ENCODE measurements around the gene MAPKAP1. TPM values are rescaled to one million over a fixed set of nuclear protein-coding genes. Genes with fewer than 3 reads are reported as not detected.

The MAPKAP1 gene
- total and polyA plus RNA-seq, 8 donors: 49.5 to 89.5 (median 56.2) TPM

- H3K27me3 ChIP-seq: no peaks in the 10 kb centered on the region
- H3K27ac ChIP-seq: no peak overlapping the region
- no peaks in the 10 kb centered on the region for H3K4me1 ChIP-seq
- intact Hi-C loops (cut with DNase I): no loop called here
- no peaks in the 10 kb centered on the region for H3K9me3 ChIP-seq
- ATAC-seq (no peak), DNase-seq (no peak)
- no peak overlapping the region for H3K4me3 ChIP-seq
- TF ChIP-seq, protein P1, sequence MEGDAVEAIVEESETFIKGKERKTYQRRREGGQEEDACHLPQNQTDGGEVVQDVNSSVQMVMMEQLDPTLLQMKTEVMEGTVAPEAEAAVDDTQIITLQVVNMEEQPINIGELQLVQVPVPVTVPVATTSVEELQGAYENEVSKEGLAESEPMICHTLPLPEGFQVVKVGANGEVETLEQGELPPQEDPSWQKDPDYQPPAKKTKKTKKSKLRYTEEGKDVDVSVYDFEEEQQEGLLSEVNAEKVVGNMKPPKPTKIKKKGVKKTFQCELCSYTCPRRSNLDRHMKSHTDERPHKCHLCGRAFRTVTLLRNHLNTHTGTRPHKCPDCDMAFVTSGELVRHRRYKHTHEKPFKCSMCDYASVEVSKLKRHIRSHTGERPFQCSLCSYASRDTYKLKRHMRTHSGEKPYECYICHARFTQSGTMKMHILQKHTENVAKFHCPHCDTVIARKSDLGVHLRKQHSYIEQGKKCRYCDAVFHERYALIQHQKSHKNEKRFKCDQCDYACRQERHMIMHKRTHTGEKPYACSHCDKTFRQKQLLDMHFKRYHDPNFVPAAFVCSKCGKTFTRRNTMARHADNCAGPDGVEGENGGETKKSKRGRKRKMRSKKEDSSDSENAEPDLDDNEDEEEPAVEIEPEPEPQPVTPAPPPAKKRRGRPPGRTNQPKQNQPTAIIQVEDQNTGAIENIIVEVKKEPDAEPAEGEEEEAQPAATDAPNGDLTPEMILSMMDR (IDR thresholded peaks at IDR 0.05): no peak
- peaks cover 0 to 20% of the 10 kb centered on the region in 2 donors for H3K36me3 ChIP-seq
Observed at GRCh38 chr9:125507226-125507625, 199.8 kb downstream of the MAPKAP1 start.

DNA sequence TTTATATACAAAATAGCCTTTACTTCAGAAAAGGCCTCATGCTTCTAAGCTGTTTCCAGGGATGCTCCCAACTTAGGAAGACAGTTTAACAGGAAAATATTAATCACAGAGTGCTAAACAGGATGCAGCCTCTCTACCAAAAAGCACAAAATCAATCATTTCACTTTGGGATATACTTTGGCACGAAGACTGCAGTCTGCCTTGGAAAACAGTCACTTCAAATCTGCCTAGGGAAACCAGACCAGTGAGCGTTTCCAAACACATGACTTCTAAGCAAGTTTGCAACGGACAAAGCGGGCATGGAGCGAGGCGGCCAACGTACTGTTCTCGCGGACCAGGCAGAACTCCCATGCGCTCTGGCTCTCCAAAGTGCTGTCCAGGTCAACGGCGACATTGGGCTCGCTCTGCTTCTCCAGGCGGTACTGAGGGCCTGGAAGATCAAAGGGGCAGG, 201.0 kb downstream of the MAPKAP1 start:
- DNase-seq (peak in 2 of 4 donors; percentile 51 to 76), ATAC-seq (peak; percentile 19)
- Histone ChIP-seq H3K27me3 (no peaks in the 10 kb centered on the region), H3K9me3 (no peaks in the 10 kb centered on the region), H3K36me3 (peaks cover 0 to 20% of the 10 kb centered on the region in 2 donors), H3K27ac (peak overlapping the region in 1 of 2 donors; percentile 54), H3K4me3 (no peak overlapping the region), H3K4me1 (no peaks in the 10 kb centered on the region)
- intact Hi-C loops (cut with DNase I): no loop called here
- TF ChIP-seq, protein P1 (IDR thresholded peaks at IDR 0.05): no peak

DNA sequence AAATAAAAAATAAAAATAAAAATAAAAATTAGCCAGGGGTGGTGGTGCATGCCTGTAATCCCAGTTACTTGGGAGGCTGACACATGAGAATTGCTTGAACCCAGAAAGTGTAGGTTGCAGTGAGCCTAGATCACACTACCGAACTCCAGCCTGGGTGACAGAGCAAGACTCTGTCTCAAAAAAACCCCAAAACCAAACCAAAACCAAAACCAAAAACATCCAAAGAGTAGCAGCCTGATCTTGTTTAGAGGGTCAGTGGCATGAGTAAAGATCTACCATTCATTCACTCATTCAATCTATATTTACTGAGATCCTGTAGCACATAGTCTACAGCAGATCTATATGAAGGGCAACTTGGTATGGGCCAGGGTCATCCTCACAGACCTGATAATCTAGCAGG, 202.4 kb downstream of the MAPKAP1 start:
- no peak for ATAC-seq
- Histone ChIP-seq H3K9me3 (no peaks in the 10 kb centered on the region), H3K27me3 (no peaks in the 10 kb centered on the region), H3K4me3 (no peak overlapping the region), H3K36me3 (peaks cover 0 to 20% of the 10 kb centered on the region in 2 donors), H3K4me1 (no peaks in the 10 kb centered on the region), H3K27ac (no peak overlapping the region)
- no peak for DNase-seq
- intact Hi-C loops (cut with DNase I): no loop called here
- TF ChIP-seq, protein P1 (IDR thresholded peaks at IDR 0.05): no peak

DNA sequence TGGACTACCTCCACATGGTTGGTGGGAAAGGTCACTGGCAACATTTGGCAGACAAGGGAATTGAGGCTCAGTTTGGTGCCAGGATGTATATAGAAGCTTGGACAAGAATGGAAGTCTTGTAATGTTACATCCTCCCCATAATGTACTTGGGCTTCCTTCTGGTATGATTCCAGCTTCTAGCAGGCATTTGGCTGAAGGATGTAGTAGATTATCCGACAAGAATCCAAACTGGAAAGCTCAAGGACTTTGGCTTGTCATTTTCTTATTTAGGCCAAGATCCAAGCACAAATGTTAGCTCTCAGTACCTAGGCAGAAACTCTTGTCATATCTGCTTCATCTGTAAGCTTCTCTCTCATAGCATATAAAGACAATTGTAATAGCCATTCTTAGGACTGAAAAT, 209.1 kb downstream of the MAPKAP1 start:
- TF ChIP-seq, protein P1 (IDR thresholded peaks at IDR 0.05): no peak
- Histone ChIP-seq H3K4me3 (no peak overlapping the region), H3K36me3 (peaks cover 0 to under 1% of the 10 kb centered on the region in 2 donors), H3K4me1 (no peaks in the 10 kb centered on the region), H3K9me3 (no peaks in the 10 kb centered on the region), H3K27me3 (no peaks in the 10 kb centered on the region), H3K27ac (no peak overlapping the region)
- intact Hi-C loops (cut with DNase I): no loop called here
- DNase-seq (no peak), ATAC-seq (no peak)

DNA sequence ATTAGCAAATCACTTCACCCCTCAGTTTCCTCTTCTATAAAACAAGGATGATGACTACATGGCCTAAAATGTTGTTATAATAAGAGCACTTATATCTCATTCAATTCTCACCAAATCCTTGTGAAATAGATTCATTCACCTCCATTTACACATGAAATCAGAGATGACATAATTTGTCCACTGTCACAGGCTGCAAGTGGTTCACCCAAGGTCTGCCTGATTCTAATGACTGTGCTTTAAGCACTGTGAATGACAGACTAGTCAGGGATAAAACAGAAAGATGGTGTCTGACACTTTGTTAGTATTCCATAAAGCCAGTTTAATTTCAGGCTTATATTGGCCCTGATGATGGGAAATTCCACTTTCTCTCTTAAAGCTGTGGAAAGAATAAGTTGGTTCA, 209.5 kb downstream of the MAPKAP1 start:
- H3K4me1 ChIP-seq: no peaks in the 10 kb centered on the region
- intact Hi-C loops (cut with DNase I): no loop called here
- DNase-seq: no peak

More for the DNA sequence above, 209.5 kb downstream of the MAPKAP1 start:
- Histone ChIP-seq H3K27me3 (no peaks in the 10 kb centered on the region), H3K4me3 (no peak overlapping the region), H3K9me3 (no peaks in the 10 kb centered on the region), H3K36me3 (no peaks in the 10 kb centered on the region), H3K27ac (no peak overlapping the region)
- TF ChIP-seq, protein P1 (IDR thresholded peaks at IDR 0.05): no peak
- no peak for ATAC-seq
